KG1 (cell line): ENCODE measurements around the gene ARHGEF11.

Source experiments
- DNase-seq: peaks from one replicate; lab custom pipeline; 2025; lab: John Stamatoyannopoulos, UW

The ARHGEF11 gene

DNA sequence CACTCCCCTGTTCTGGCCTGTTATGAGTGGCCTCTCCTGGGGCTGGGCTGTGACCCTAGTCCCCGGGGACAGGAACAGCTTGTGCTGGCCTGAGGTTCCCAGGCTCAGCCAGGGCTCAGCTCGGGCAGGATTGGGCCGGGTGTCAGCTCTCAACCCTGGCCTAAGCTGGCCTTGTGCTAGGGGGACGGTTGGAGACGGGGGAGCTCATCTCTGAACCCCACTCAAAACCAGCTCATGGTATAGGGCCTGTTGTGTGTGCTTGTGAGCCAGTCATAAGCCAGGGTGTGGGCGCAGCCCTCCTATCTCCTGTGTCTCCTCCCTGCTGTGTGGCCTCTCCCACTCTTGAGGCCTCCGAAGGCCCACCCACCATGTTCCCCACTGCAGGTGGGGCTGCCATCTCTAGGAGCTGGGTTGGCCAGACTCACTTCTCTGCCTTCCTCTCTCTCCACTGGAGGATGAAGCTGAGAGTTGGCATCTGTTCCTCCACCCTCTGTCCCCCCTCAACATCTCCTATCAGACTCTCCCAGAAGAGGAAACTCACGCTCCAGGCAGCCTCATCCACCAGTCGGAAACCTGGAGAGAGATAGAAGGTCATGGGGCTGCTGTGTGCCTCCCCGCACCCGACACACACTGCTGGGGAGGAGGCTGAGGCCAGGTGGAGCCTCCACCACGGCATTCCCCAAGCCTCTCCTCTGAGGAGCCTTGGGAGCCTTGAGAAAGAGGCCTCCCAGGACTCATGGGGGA, 150.7 kb downstream of the ARHGEF11 start:
- DNase-seq, result no peak

DNA sequence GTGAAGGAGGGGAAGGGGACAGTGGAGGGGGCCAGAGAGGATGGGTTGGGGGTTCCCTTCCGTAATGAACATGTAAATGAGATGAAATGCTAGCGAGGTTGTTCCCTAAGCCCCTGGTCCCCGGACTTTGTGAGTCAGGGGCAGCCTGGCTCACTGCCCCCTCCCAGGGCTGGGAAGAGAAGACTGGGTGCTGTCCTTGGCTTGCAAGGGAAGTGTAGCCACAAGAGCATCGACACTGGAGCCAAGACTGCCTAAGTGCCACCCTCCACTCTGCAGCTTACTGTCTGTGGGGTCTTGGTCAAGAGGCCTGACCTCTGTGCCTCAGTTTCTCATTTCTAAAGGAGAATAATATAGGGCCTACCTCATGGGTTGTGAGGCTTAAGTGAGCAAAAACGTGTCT, 151.5 kb downstream of the ARHGEF11 start:
- DNase-seq, result no peak

DNA sequence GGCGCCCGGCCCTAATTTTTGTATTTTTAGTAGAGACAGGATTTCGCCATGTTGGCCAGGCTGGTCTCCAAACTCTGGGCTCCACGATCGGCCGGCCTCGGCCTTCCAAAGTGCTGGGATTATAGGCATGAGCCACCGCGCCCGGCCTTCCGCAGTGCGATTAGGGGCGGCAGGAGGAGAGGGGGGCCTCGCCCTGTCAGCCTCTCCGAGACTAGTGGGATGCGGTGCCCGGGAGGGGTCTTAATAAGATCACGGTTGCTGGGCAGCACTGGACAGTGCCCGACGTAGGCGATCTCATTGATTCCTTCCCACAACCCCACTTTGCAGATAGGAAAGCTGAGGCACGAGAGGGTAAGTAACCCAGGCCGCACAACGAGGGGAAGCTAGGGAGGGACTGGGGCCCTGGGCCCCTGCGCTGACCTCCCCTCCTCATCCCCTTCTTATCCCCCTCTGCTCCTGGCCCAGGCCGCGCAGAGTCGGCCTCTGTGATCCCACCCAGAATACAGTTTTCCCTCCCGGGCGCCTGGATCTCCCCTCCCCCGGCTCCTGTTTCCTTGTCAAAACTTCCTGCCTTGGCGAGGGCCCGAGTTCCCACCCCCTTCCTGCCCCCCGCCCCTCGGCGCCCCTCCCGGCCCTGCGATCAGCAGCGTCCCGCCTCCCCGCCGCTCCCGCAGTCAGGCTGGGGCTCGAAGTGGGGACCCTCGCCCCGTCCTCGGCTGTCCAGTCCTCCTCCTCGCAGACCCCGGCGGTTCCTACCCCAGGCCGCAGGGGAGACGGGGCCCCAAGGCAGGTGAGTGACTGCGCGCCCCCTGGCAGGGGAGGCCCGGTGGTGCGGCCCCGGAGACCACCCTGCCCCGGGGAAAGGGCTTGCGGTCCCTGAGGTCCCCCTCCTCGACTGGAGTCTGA, 152.2 kb downstream of the ARHGEF11 start, which contains the start of gene PEAR1:
Gene PEAR1, plus strand, starts transcription at position 671 of the 906 bp plus-strand sequence. CDS start 10,209 bp downstream, outside the sequence.
- DNase-seq, result no peak

DNA sequence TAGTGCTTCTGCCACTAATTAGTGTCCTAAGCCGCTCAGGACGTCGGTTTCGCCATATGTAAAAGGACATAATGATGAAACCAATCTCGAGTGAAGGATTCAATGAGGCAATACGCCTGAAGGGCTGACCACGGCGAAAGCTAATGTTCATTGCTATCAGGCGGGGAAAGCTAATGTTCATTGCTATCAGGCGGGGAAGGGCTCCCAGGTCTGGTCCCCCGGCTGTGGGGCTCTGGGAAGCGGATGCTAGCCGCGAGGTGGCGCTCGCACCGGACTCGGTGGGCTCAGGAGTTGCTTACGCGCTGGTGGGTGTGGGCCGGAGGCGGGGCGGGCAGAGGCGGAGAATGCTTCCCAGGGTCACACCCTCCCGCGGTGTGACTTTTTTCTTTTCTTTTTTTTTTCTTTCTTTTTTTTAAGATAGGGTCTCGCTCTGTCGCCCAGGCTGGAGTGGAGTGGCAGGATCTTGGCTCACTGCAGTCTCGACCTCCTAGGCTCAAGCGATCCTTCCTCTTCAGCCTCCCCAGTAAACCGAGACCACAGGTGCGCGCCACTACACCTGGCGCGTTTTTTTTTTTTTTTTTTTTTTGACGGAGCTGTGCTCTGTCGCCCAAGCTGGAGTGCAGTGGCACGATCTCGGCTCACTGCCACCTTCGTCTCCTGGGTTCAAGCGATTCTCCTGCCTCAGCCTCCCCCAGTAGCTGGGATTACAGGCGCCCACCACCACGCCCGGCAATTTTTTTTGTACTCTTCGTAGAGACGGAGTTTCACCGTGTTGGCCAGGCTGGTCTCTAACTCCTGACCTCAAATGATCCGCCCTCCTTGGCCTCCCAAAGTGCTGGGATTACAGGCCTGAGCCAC, 153.1 kb downstream of the ARHGEF11 start:
- DNase-seq, result peak; percentile 42

DNA sequence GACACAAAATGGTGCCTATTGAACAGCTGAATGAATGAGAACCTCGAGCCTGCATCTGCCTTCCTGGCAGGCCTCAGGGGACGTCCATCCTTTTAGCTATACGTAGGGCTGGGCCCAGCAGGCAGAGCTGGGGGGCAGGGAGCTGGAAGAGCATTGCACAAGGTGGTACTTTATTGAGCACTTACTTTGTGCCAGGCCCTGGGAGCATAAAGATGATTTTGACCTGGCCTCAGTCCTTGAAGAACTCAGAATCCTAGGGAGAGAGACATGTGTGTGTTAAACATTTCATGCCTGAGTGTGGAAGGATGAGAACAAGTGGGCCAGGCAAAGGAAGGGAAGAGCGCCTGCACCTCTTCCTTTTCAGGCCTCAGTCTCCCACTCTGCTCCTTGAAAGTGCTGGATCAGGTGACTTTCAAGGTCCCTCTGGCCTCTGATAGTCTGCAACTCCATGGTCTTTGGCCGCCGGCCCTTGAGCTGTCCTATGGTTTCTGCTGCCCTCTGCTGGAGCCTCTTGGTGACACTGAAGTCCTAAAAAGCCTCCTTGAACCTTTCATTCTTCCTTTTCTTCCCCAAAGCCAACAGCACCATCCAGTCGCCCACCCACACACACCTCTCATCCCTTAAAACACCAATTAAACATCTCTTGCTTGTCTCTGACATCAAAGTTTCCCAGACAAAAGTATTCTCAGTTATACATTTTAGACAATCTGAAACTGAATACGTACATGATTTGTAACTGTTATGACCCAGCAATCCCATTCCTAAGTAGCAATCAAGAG, 155.6 kb downstream of the ARHGEF11 start:
- no peak for DNase-seq

DNA sequence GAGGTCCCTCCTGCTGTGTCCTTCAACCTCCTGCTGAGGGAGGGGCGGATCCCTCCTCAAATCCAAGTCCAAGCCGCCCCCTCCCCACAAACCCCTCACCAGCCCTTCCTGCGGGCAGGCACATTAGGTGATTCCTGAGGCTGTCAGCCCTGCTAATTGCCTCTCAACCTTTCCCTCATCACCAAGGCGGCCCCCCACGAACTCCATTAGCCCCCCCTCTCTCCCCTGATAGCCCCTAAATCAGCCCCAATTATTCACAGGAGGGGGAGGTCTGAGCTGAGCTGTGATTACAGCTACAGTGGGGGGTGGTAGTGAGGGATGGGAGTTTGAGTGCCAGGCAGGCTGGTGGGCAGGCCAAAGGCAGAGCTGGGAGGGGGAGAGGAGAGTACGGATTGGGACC, 157.8 kb downstream of the ARHGEF11 start:
- DNase-seq, result no peak

DNA sequence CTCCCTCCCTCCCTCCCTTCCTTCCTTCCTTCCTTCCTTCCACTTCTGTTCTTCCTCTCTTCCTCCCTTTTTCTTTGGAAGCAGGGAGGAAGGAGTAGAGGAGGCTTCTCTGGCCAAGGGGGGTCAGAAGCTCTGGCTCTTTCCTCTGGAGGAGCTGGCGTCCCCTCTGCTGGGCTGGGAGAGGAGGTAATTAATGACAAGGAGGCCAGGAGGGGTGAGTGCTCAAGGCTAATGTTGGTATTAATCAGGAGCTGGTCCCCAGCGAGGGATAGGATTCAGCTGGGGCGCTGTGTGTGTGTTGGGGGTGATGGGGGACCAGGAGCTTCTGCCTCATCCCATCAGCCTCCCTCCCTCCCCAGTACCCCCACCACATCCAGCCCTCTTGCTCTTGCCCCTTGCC, 158.2 kb downstream of the ARHGEF11 start:
- DNase-seq, result no peak

DNA sequence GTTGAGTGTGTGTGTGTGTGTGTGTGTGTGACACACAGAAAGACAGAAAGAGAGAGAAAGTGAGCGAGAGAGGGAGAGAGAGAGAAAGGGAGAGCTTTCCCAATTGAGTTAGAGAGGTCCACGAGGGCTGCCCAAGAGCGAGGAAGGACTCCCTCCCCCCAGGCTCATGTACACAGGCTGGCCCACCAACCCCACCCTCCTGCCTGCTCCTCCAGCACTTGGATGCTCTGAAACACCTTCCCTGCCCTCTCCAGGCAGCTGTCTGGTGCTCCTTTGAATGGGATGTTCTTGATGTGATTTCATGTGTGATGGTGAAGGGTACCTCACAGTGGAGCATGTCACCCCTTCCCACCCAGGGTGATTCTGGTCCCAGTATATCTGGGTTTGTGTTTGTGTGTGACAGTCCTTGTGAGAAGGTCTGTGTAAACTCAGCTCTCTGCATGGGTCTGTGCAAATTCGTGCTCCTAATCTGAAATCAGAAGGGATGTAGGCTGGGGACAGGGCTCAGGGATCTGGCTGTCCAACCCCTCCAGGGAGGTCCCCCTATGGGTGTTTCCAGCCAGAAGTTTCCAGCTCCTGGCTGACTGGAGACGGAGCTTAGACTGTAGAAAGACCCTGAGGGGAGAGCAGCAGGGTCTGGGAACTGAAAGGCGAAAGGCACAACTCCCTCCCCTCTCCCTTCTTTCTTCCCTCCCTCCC, 158.8 kb downstream of the ARHGEF11 start:
- DNase-seq, result no peak

DNA sequence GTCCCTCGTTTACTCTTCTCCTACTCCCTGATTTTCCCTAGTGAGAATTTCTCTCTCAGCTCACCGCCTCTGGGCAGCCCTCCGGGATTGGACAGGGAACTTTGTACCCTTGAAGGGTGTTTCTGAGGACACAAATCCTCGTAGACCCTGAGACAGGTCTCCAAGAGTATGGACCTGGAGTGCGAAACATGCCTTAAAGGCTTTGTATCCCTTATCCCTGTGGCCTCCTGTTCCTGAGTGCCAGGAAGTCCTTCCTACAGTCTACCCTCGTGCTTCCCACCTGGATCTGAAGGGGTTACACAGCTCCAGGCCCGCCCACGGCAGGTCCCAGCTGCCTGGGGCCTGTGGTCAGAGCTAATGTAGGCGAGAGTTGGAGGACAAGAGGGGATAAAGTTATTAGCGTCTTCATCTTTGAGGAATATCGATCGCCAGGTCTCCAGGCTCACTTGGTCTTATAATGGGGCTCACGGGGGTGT, 159.6 kb downstream of the ARHGEF11 start:
- DNase-seq, result no peak

DNA sequence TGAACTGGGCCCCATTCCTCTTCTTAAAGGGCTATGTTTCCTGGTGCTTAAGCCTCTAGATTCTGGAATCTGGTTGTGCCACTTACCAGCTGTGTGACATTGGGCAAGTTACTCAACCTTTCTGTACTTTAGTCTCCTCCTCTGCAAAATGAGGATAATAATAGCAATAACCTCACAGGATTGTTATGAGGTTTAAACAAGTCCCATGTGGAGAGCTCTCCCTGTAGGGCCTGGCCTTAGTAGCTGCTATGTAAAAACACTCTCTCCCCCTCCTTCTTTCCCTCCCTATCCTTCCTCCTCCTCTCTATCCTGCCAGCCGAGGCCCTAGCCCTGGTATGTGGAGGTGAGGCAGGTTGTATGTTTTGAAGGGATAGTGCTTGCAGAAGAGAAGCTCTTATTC, 160.2 kb downstream of the ARHGEF11 start:
- DNase-seq, result no peak
